ENCODE results near the gene KCNE4. TPM values are rescaled to one million over a fixed set of nuclear protein-coding genes. Genes with fewer than 3 reads are reported as not detected.

KCNE4 gene
- total RNA-seq, 6 experiments from 2014 or later, result 4.6 to 10.5 (median 5.0) TPM

DNA sequence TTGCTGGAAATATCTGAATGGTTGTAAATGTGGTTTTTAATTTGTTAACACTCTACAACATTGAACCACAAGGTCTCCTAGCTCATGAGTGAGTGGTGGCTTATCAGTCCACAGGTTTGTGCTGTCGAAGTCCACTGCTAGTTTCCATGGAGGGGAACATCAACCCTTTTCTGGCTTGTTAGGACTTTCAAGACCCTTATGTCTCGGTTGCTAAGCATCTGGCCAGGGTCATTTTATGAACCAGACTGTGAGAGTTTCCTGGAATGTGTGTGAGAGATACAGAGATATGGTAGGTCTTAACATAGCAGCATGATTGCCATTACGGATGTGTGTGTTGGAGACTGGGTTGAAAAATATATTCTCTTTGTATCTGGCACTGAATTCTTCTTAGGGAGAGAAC, 36.9 kb downstream of the KCNE4 start:
- Mint-ChIP-seq H3K4me3 (no peak overlapping the region), H3K4me1 (ENCODE audit: low read depth) (peaks cover 34% of the 10 kb centered on the region), H3K27me3 (ENCODE audit: insufficient read depth) (no peaks in the 10 kb centered on the region), H3K27ac (no peak overlapping the region), H3K36me3 (ENCODE audit: low read depth) (no peaks in the 10 kb centered on the region), H3K9me3 (no peaks in the 10 kb centered on the region)
- TF ChIP-seq CTCF (IDR thresholded peaks at IDR 0.05), result no peak
- DNase-seq, result no peak

DNA sequence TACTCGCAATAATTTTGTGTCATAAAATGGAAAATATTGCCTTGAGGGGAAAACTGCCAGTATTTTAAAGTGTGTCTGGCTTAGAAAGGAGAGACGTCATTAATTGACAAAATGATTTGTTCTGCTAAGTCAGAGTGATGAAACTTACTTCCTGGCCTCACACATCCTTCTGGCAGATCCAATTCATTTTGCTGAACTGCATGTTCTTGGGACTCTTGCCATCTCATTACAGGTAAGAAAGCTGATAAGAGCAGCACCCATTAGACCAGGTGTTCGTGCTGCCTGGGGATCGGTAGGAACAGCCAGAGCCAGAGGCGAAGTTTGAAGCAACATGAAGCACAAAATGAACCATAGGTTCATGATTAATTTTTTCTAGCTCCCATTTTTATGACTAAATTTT, 38.0 kb downstream of the KCNE4 start:
- H3K4me3 Mint-ChIP-seq, result no peak overlapping the region
- DNase-seq, result no peak
- no peaks in the 10 kb centered on the region for H3K9me3 Mint-ChIP-seq
- TF ChIP-seq CTCF (IDR thresholded peaks at IDR 0.05), result no peak
- H3K36me3 Mint-ChIP-seq (ENCODE audit: low read depth), result no peaks in the 10 kb centered on the region
- no peak overlapping the region for H3K27ac Mint-ChIP-seq
- no peaks in the 10 kb centered on the region for H3K27me3 Mint-ChIP-seq (ENCODE audit: insufficient read depth)
- peaks cover 29% of the 10 kb centered on the region for H3K4me1 Mint-ChIP-seq (ENCODE audit: low read depth)

GRCh38 chr2:223090540-223091235, 38.7 kb downstream of the KCNE4 start:
- H3K4me3 Mint-ChIP-seq, result no peak overlapping the region
- peaks cover 26% of the 10 kb centered on the region for H3K4me1 Mint-ChIP-seq (ENCODE audit: low read depth)
- H3K27ac Mint-ChIP-seq, result no peak overlapping the region
- no peak for DNase-seq
- H3K36me3 Mint-ChIP-seq (ENCODE audit: low read depth), result no peaks in the 10 kb centered on the region
- no peaks in the 10 kb centered on the region for H3K27me3 Mint-ChIP-seq (ENCODE audit: insufficient read depth)
- no peak for TF ChIP-seq CTCF (IDR thresholded peaks at IDR 0.05)
- no peaks in the 10 kb centered on the region for H3K9me3 Mint-ChIP-seq

- H3K4me1 Mint-ChIP-seq (ENCODE audit: low read depth), result peaks cover 26% of the 10 kb centered on the region
- no peak overlapping the region for H3K4me3 Mint-ChIP-seq
- DNase-seq, result no peak
- H3K27me3 Mint-ChIP-seq (ENCODE audit: insufficient read depth), result no peaks in the 10 kb centered on the region
- no peaks in the 10 kb centered on the region for H3K36me3 Mint-ChIP-seq (ENCODE audit: low read depth)
- TF ChIP-seq CTCF (IDR thresholded peaks at IDR 0.05), result no peak
- no peaks in the 10 kb centered on the region for H3K9me3 Mint-ChIP-seq
- H3K27ac Mint-ChIP-seq, result no peak overlapping the region
Observed at GRCh38 chr2:223092667-223093066, 40.7 kb downstream of the KCNE4 start.

GRCh38 chr2:223093436-223094241, 41.6 kb downstream of the KCNE4 start:
- Mint-ChIP-seq H3K9me3 (no peaks in the 10 kb centered on the region), H3K27me3 (ENCODE audit: insufficient read depth) (no peaks in the 10 kb centered on the region), H3K4me1 (ENCODE audit: low read depth) (peaks cover 26% of the 10 kb centered on the region), H3K27ac (peak overlapping the region; percentile 52), H3K36me3 (ENCODE audit: low read depth) (no peaks in the 10 kb centered on the region), H3K4me3 (peak overlapping the region; percentile 67)
- peak; percentile 50 for DNase-seq
- no peak for TF ChIP-seq CTCF (IDR thresholded peaks at IDR 0.05)
